ENCODE measurements around the gene SMYD1.

Gene SMYD1

GRCh38 chr2:88136817-88137216 is 69.2 kb downstream of the SMYD1 start:
- ChIA-PET POLR2A (no interaction called here), CTCF (no interaction called here)
- TF ChIP-seq PKNOX1 (IDR thresholded peaks at IDR 0.05), result no peak
- TF ChIP-seq ELF4 (IDR thresholded peaks at IDR 0.05), result no peak
- no peak for TF ChIP-seq HDGF (IDR thresholded peaks at IDR 0.05; ENCODE audit: borderline replicate concordance)
- no peak for TF ChIP-seq L3MBTL2 (conservative IDR thresholded peaks at IDR 0.05)
- no peak for TF ChIP-seq ZNF384 (IDR thresholded peaks at IDR 0.05)
- TF ChIP-seq CTBP1 (IDR thresholded peaks at IDR 0.05; ENCODE audit: borderline replicate concordance), result no peak
- TF ChIP-seq TARDBP (IDR thresholded peaks at IDR 0.05), result no peak
- no peak for TF ChIP-seq FOXK2 (IDR thresholded peaks at IDR 0.05)
- no peak for TF ChIP-seq SP1 (IDR thresholded peaks at IDR 0.05)
- no peak for TF ChIP-seq SUZ12 (IDR thresholded peaks at IDR 0.05)
- no peak for TF ChIP-seq LEF1 (IDR thresholded peaks at IDR 0.05; ENCODE audit: borderline replicate concordance)
- TF ChIP-seq FOXA1 (IDR thresholded peaks at IDR 0.05), result no peak
- TF ChIP-seq FOXM1 (IDR thresholded peaks at IDR 0.05; ENCODE audit: borderline replicate concordance), result no peak
- TF ChIP-seq ARNT (IDR thresholded peaks at IDR 0.05), result no peak
- no peak for TF ChIP-seq BHLHE40 (IDR thresholded peaks at IDR 0.05; ENCODE audit: borderline replicate concordance)
- TF ChIP-seq NFRKB (IDR thresholded peaks at IDR 0.05), result no peak
- DNase-seq (ENCODE audit: extremely low spot score), result no peak

GRCh38 chr2:88137833-88138232 is 70.2 kb downstream of the SMYD1 start:
- DNase-seq (ENCODE audit: extremely low spot score), result no peak
- POLR2A ChIA-PET, result no interaction called here
- CTCF ChIA-PET, result no interaction called here
- TF ChIP-seq NFRKB (IDR thresholded peaks at IDR 0.05), result no peak
- TF ChIP-seq CTBP1 (IDR thresholded peaks at IDR 0.05; ENCODE audit: borderline replicate concordance), result no peak
- no peak for TF ChIP-seq LEF1 (IDR thresholded peaks at IDR 0.05; ENCODE audit: borderline replicate concordance)
- TF ChIP-seq ARNT (IDR thresholded peaks at IDR 0.05), result no peak
- TF ChIP-seq BHLHE40 (IDR thresholded peaks at IDR 0.05; ENCODE audit: borderline replicate concordance), result no peak
- no peak for TF ChIP-seq SUZ12 (IDR thresholded peaks at IDR 0.05)
- TF ChIP-seq SP1 (IDR thresholded peaks at IDR 0.05), result no peak

GRCh38 chr2:88139203-88139702 is 71.6 kb downstream of the SMYD1 start:
- POLR2A ChIA-PET, result no interaction called here
- DNase-seq (ENCODE audit: extremely low spot score), result no peak
- CTCF ChIA-PET, result no interaction called here
- TF ChIP-seq HDGF (IDR thresholded peaks at IDR 0.05; ENCODE audit: borderline replicate concordance) (no peak), ELF4 (IDR thresholded peaks at IDR 0.05) (no peak), SP1 (IDR thresholded peaks at IDR 0.05) (no peak), LEF1 (IDR thresholded peaks at IDR 0.05; ENCODE audit: borderline replicate concordance) (no peak), ZNF384 (IDR thresholded peaks at IDR 0.05) (no peak), FOXM1 (IDR thresholded peaks at IDR 0.05; ENCODE audit: borderline replicate concordance) (no peak), PKNOX1 (IDR thresholded peaks at IDR 0.05) (no peak), ARNT (IDR thresholded peaks at IDR 0.05) (no peak), L3MBTL2 (conservative IDR thresholded peaks at IDR 0.05) (no peak), BHLHE40 (IDR thresholded peaks at IDR 0.05; ENCODE audit: borderline replicate concordance) (no peak), CTBP1 (IDR thresholded peaks at IDR 0.05; ENCODE audit: borderline replicate concordance) (no peak), FOXA1 (IDR thresholded peaks at IDR 0.05) (no peak), FOXK2 (IDR thresholded peaks at IDR 0.05) (no peak), TARDBP (IDR thresholded peaks at IDR 0.05) (no peak), SUZ12 (IDR thresholded peaks at IDR 0.05) (no peak), NFRKB (IDR thresholded peaks at IDR 0.05) (no peak)

- CTCF ChIA-PET, result no interaction called here
- TF ChIP-seq SUZ12 (IDR thresholded peaks at IDR 0.05) (no peak), ARNT (IDR thresholded peaks at IDR 0.05) (no peak), ZNF384 (IDR thresholded peaks at IDR 0.05) (no peak), PKNOX1 (IDR thresholded peaks at IDR 0.05) (no peak)
- DNase-seq (ENCODE audit: extremely low spot score), result no peak
- POLR2A ChIA-PET, result no interaction called here
Measured at GRCh38 chr2:88139804-88140203, 72.2 kb downstream of the SMYD1 start.

- CTCF ChIA-PET, result no interaction called here
- TF ChIP-seq PKNOX1 (IDR thresholded peaks at IDR 0.05) (no peak), TARDBP (IDR thresholded peaks at IDR 0.05) (no peak), HDGF (IDR thresholded peaks at IDR 0.05; ENCODE audit: borderline replicate concordance) (no peak), CTBP1 (IDR thresholded peaks at IDR 0.05; ENCODE audit: borderline replicate concordance) (no peak), BHLHE40 (IDR thresholded peaks at IDR 0.05; ENCODE audit: borderline replicate concordance) (no peak), FOXM1 (IDR thresholded peaks at IDR 0.05; ENCODE audit: borderline replicate concordance) (no peak), FOXA1 (IDR thresholded peaks at IDR 0.05) (no peak), L3MBTL2 (conservative IDR thresholded peaks at IDR 0.05) (no peak), SP1 (IDR thresholded peaks at IDR 0.05) (no peak)
- no peak for DNase-seq (ENCODE audit: extremely low spot score)
- POLR2A ChIA-PET, result no interaction called here
Measured at GRCh38 chr2:88141952-88142351, 74.3 kb downstream of the SMYD1 start.

- TF ChIP-seq BHLHE40 (IDR thresholded peaks at IDR 0.05; ENCODE audit: borderline replicate concordance) (no peak), PKNOX1 (IDR thresholded peaks at IDR 0.05) (no peak), SUZ12 (IDR thresholded peaks at IDR 0.05) (no peak), FOXK2 (IDR thresholded peaks at IDR 0.05) (no peak), CTBP1 (IDR thresholded peaks at IDR 0.05; ENCODE audit: borderline replicate concordance) (no peak), TARDBP (IDR thresholded peaks at IDR 0.05) (no peak), NFRKB (IDR thresholded peaks at IDR 0.05) (no peak), FOXA1 (IDR thresholded peaks at IDR 0.05) (no peak), L3MBTL2 (conservative IDR thresholded peaks at IDR 0.05) (no peak), ARNT (IDR thresholded peaks at IDR 0.05) (no peak), ELF4 (IDR thresholded peaks at IDR 0.05) (no peak), HDGF (IDR thresholded peaks at IDR 0.05; ENCODE audit: borderline replicate concordance) (no peak), SP1 (IDR thresholded peaks at IDR 0.05) (no peak), LEF1 (IDR thresholded peaks at IDR 0.05; ENCODE audit: borderline replicate concordance) (no peak), ZNF384 (IDR thresholded peaks at IDR 0.05) (no peak), FOXM1 (IDR thresholded peaks at IDR 0.05; ENCODE audit: borderline replicate concordance) (no peak)
- ChIA-PET POLR2A (no interaction called here), CTCF (no interaction called here)
- DNase-seq (ENCODE audit: extremely low spot score), result no peak
Measured at GRCh38 chr2:88144271-88144670, 76.6 kb downstream of the SMYD1 start.
